H1 (cell line): ENCODE measurements around the gene TAL2.

Experiments used
- CEBPB ChIP-seq: IDR thresholded peaks from 2 replicates; pipeline ENCODE4 v1.6.1; 2012; ENCODE audit warnings: low read depth, low read length
- GABPA ChIP-seq: IDR thresholded peaks from 2 replicates; pipeline ENCODE4 v1.6.1; 2011; ENCODE audit warnings: mild to moderate bottlenecking, low read length, moderate library complexity, borderline replicate concordance; ENCODE audit not compliant: insufficient read depth
- RAD21 ChIP-seq, 2 experiments: IDR thresholded peaks in 1 of 2; conservative IDR thresholded peaks in 1 of 2; 2 replicates each; pipeline ENCODE4 v1.6.1; 2011; ENCODE audit warnings: low read depth in 2 of 2, low read length in 2 of 2, improper control_type of control experiment in 1 of 2, inconsistent platforms in 1 of 2, mild to moderate bottlenecking in 1 of 2, moderate library complexity in 1 of 2
- SRF ChIP-seq: IDR thresholded peaks from 2 replicates; pipeline ENCODE4 v1.6.1; 2011; ENCODE audit warnings: mild to moderate bottlenecking, low read depth, low read length, moderate library complexity
- YY1 ChIP-seq: IDR thresholded peaks from 2 replicates; pipeline ENCODE4 v1.6.1; 2011; ENCODE audit warnings: low read depth, mild to moderate bottlenecking, low read length
- TF ChIP-seq, protein P1 (sequence below), 3 experiments: IDR thresholded peaks; 1 replicate in 2 of 3; 2 replicates in 1 of 3; pipeline versions ENCODE4 v1.5.1 to v1.6.1; 2011; ENCODE audit warnings: low read length in 3 of 3, mild to moderate bottlenecking in 3 of 3, inconsistent platforms in 2 of 3, low read depth in 1 of 3, moderate library complexity in 1 of 3; ENCODE audit not compliant: insufficient read depth in 1 of 3; ENCODE audit errors: control extremely low read depth in 1 of 3
- TF ChIP-seq, protein P2 (sequence below): IDR thresholded peaks from 2 replicates; pipeline ENCODE4 v1.6.1; 2012; ENCODE audit warnings: inconsistent platforms

DNA sequence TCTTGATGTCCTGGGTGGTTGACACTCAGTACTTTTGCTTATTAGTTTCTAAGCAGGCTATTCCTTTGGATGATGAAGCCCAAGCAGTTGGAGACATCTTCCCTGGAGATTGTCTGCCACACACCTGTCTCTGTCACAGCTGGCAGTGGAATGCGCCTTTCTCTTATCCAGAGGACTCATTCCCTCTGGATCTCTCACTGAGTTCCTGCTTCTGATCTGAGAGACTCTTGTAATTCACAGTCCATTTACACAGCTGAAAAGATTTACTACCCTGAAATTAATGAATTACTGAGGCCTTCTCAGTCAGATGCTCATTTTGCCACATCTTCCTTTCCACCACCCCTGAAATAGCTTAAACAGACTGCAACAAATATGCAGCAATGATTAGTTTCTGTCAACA lies 15.9 kb downstream of the TAL2 start:
- TF ChIP-seq, protein P1, sequence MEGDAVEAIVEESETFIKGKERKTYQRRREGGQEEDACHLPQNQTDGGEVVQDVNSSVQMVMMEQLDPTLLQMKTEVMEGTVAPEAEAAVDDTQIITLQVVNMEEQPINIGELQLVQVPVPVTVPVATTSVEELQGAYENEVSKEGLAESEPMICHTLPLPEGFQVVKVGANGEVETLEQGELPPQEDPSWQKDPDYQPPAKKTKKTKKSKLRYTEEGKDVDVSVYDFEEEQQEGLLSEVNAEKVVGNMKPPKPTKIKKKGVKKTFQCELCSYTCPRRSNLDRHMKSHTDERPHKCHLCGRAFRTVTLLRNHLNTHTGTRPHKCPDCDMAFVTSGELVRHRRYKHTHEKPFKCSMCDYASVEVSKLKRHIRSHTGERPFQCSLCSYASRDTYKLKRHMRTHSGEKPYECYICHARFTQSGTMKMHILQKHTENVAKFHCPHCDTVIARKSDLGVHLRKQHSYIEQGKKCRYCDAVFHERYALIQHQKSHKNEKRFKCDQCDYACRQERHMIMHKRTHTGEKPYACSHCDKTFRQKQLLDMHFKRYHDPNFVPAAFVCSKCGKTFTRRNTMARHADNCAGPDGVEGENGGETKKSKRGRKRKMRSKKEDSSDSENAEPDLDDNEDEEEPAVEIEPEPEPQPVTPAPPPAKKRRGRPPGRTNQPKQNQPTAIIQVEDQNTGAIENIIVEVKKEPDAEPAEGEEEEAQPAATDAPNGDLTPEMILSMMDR (IDR thresholded peaks at IDR 0.05; ENCODE audit: control extremely low read depth in 1 of 3, insufficient read depth in 1 of 3, low read depth in 1 of 3, low read length in 3 of 3), result no peak
- no peak for TF ChIP-seq SRF
- no peak for TF ChIP-seq GABPA
- no peak for TF ChIP-seq YY1
- TF ChIP-seq RAD21 (IDR thresholded peaks at IDR 0.05 in 1 of 2, conservative IDR thresholded peaks at IDR 0.05 in 1 of 2; ENCODE audit: low read depth in 2 of 2, low read length in 2 of 2), result no peak
- TF ChIP-seq, protein P2, sequence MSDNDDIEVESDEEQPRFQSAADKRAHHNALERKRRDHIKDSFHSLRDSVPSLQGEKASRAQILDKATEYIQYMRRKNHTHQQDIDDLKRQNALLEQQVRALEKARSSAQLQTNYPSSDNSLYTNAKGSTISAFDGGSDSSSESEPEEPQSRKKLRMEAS, result no peak
- TF ChIP-seq CEBPB, result no peak
